CD4-positive, alpha-beta T cell (primary cell): ENCODE measurements around the gene ZIC2. TPM values are rescaled to one million over a fixed set of nuclear protein-coding genes. Genes with fewer than 3 reads are reported as not detected.
"Not testable (repeated sequence)": the region's sequence is repeated elsewhere in the genome, so short reads cannot be mapped to it uniquely, and the experiment has no call there.

ENCODE experiments used
- ATAC-seq: fragments of 200-7000 bp; cut with Tn5 transposase; one replicate; pipeline ENCODE4 v1.10.0; 2022; ENCODE audit warnings: mild to moderate bottlenecking; ENCODE audit not compliant: poor library complexity
- CTCF ChIA-PET: fragments of 350-600 bp; sonication (Branson Sonifier 250); formaldehyde crosslinking; loops from one replicate; lab custom pipeline; 2021; ENCODE audit warnings: antibody characterized with exemption, inconsistent platforms; lab: Charles Lee
- POLR2A ChIA-PET: fragments of 350-600 bp; sonication (Branson Sonifier 250); formaldehyde crosslinking; loops from one replicate; lab custom pipeline; 2021; ENCODE audit warnings: antibody characterized with exemption, inconsistent platforms; lab: Charles Lee
- DNase-seq, 14 experiments: peaks; one replicate each; pipeline ENCODE4 v3.0.0-alpha.2; 2013 to 2020; ENCODE audit warnings: mixed read lengths in 2 of 14
- H3K27ac ChIP-seq, 2 donors: one replicate each; pipeline versions ENCODE4 v1.5.1 to v1.7.0; 2013; ENCODE audit warnings: low read length in 2 of 2, low read depth in 1 of 2, mild to moderate bottlenecking in 1 of 2
- H3K27me3 ChIP-seq, 2 experiments: 1 replicate in 1 of 2; 2 replicates in 1 of 2; pipeline versions ENCODE4 v1.6.1 to v1.7.0; 2013; ENCODE audit warnings: low read length in 2 of 2, control low read depth in 1 of 2, mild to moderate bottlenecking in 1 of 2, moderate library complexity in 1 of 2; ENCODE audit not compliant: insufficient read depth in 2 of 2, control insufficient read depth in 1 of 2
- H3K36me3 ChIP-seq: one replicate; pipeline ENCODE4 v1.6.1; 2013; ENCODE audit warnings: low read length, control low read depth; ENCODE audit not compliant: insufficient read depth
- H3K4me1 ChIP-seq: one replicate; pipeline ENCODE4 v1.6.1; 2013; ENCODE audit warnings: low read length, control low read depth; ENCODE audit not compliant: insufficient read depth
- H3K4me3 ChIP-seq: one replicate; pipeline ENCODE4 v1.5.1; 2013; ENCODE audit warnings: mild to moderate bottlenecking, low read length, moderate library complexity
- H3K9me3 ChIP-seq, 2 experiments: 1 replicate in 1 of 2; 2 replicates in 1 of 2; pipeline versions ENCODE4 v1.6.1 to v1.7.0; 2013; ENCODE audit warnings: low read length in 2 of 2, mild to moderate bottlenecking in 2 of 2, control low read depth in 1 of 2, moderate library complexity in 1 of 2; ENCODE audit not compliant: control insufficient read depth in 1 of 2, insufficient read depth in 1 of 2
- H3K27ac Mint-ChIP-seq: one replicate; pipeline ENCODE4 v1.8.0; 2020; ENCODE audit warnings: mixed read lengths
- H3K27me3 Mint-ChIP-seq: one replicate; pipeline ENCODE4 v1.8.0; 2021; ENCODE audit warnings: mixed read lengths
- H3K36me3 Mint-ChIP-seq: one replicate; pipeline ENCODE4 v1.8.0; 2021; ENCODE audit warnings: low read depth, mixed read lengths
- H3K4me1 Mint-ChIP-seq: one replicate; pipeline ENCODE4 v1.8.0; 2021; ENCODE audit warnings: low read depth, mixed read lengths
- H3K4me3 Mint-ChIP-seq: one replicate; pipeline ENCODE4 v1.8.0; 2020; ENCODE audit warnings: mild to moderate bottlenecking, mixed read lengths
- H3K9me3 Mint-ChIP-seq: one replicate; pipeline ENCODE4 v1.8.0; 2020; ENCODE audit warnings: mixed read lengths
- CTCF ChIP-seq: fragments of 200-600 bp; IDR thresholded peaks from one replicate; pipeline ENCODE4 v1.8.0; 2022; ENCODE audit warnings: antibody characterized with exemption, mild to moderate bottlenecking
- intact Hi-C, 2 experiments: fragments of 100-400 bp; cut with DNase I in 1 of 2; cut with micrococcal nuclease in 1 of 2; formaldehyde crosslinking; loops; one replicate each; pipeline versions ENCODE4 v1.15.1 to v1.9.0; 2023 to 2025; cut with DNase I, micrococcal nuclease
- total RNA-seq, 174 experiments: library from RNA in 2 of 174; stranded (reverse) in 2 of 174; gene quantifications; one replicate each; pipeline ENCODE4 v1.2.3 and lab custom pipeline; 2021 to 2026

Gene ZIC2
- total RNA-seq, 2 experiments from 2014 or later: not detected

GRCh38 chr13:99948411-99948810, 33.2 kb upstream of the ZIC2 start:
- Histone ChIP-seq H3K4me1 (no peaks in the 10 kb centered on the region), H3K36me3 (no peaks in the 10 kb centered on the region), H3K27me3 (peaks cover 21 to 25% of the 10 kb centered on the region in 2 experiments), H3K4me3 (no peak overlapping the region), H3K9me3 (no peaks in the 10 kb centered on the region), H3K27ac (no peak overlapping the region)
- Mint-ChIP-seq H3K27ac (no peak overlapping the region), H3K4me3 (no peak overlapping the region), H3K27me3 (peaks cover 81% of the 10 kb centered on the region), H3K36me3 (no peaks in the 10 kb centered on the region), H3K4me1 (no peaks in the 10 kb centered on the region), H3K9me3 (no peaks in the 10 kb centered on the region)
- no peak for ATAC-seq
- no peak for DNase-seq
- POLR2A ChIA-PET: no interaction called here
- intact Hi-C loops: no loop called here
- CTCF ChIA-PET: no interaction called here
- no peak for TF ChIP-seq CTCF

- no peak for TF ChIP-seq CTCF
- H3K27ac ChIP-seq: no peak overlapping the region
- intact Hi-C loops: no loop called here
- H3K36me3 ChIP-seq: no peaks in the 10 kb centered on the region
- Mint-ChIP-seq H3K27ac (no peak overlapping the region), H3K9me3 (no peaks in the 10 kb centered on the region), H3K36me3 (no peaks in the 10 kb centered on the region), H3K4me3 (no peak overlapping the region), H3K27me3 (peaks cover 82% of the 10 kb centered on the region), H3K4me1 (no peaks in the 10 kb centered on the region)
- ATAC-seq (no peak), DNase-seq (no peak)
- ChIA-PET POLR2A (no interaction called here), CTCF (no interaction called here)
- no peaks in the 10 kb centered on the region for H3K9me3 ChIP-seq
- no peak overlapping the region for H3K4me3 ChIP-seq
- no peaks in the 10 kb centered on the region for H3K4me1 ChIP-seq
- peaks cover 27 to 32% of the 10 kb centered on the region in 2 experiments for H3K27me3 ChIP-seq
Measured at GRCh38 chr13:99948907-99949678, 32.5 kb upstream of the ZIC2 start.

- Histone ChIP-seq H3K9me3 (no peaks in the 10 kb centered on the region), H3K27ac (no peak overlapping the region), H3K4me1 (no peaks in the 10 kb centered on the region), H3K27me3 (peaks cover 30 to 40% of the 10 kb centered on the region in 2 experiments), H3K4me3 (no peak overlapping the region), H3K36me3 (no peaks in the 10 kb centered on the region)
- POLR2A ChIA-PET: no interaction called here
- no peak for TF ChIP-seq CTCF
- intact Hi-C loops: no loop called here
- ATAC-seq: no peak
- no peak overlapping the region for H3K27ac Mint-ChIP-seq
- no peaks in the 10 kb centered on the region for H3K9me3 Mint-ChIP-seq
- CTCF ChIA-PET: no interaction called here
- H3K4me3 Mint-ChIP-seq: no peak overlapping the region
- H3K4me1 Mint-ChIP-seq: peaks cover under 1% of the 10 kb centered on the region
- no peak for DNase-seq
- H3K36me3 Mint-ChIP-seq: no peaks in the 10 kb centered on the region
- peaks cover 82% of the 10 kb centered on the region for H3K27me3 Mint-ChIP-seq
Measured at GRCh38 chr13:99949679-99950413, 31.7 kb upstream of the ZIC2 start.

GRCh38 chr13:99951666-99952065, 29.9 kb upstream of the ZIC2 start:
- DNase-seq, H3K9me3 Mint-ChIP-seq, H3K27ac Mint-ChIP-seq, H3K4me3 Mint-ChIP-seq, CTCF ChIA-PET, ATAC-seq, H3K36me3 Mint-ChIP-seq, H3K4me3 ChIP-seq, H3K36me3 ChIP-seq, intact Hi-C loops, H3K27ac ChIP-seq: not testable (repeated sequence)
- Histone ChIP-seq H3K9me3 (peaks cover 0 to 18% of the 10 kb centered on the region in 2 experiments), H3K4me1 (peaks cover 11% of the 10 kb centered on the region), H3K27me3 (peaks cover 45 to 55% of the 10 kb centered on the region in 2 experiments)
- Mint-ChIP-seq H3K27me3 (peaks cover 88% of the 10 kb centered on the region), H3K4me1 (peaks cover 14% of the 10 kb centered on the region)
- POLR2A ChIA-PET: interaction anchor here (0.7 kb wide), 1 partner anchor 30 kb away, joined by 3 read pairs; the partner anchor contains the start of gene ZIC2
